Measurements from ENCODE around the gene CUEDC1.
"Not testable (repeated sequence)": the region's sequence is repeated elsewhere in the genome, so short reads cannot be mapped to it uniquely, and the experiment has no call there.

The CUEDC1 gene

DNA sequence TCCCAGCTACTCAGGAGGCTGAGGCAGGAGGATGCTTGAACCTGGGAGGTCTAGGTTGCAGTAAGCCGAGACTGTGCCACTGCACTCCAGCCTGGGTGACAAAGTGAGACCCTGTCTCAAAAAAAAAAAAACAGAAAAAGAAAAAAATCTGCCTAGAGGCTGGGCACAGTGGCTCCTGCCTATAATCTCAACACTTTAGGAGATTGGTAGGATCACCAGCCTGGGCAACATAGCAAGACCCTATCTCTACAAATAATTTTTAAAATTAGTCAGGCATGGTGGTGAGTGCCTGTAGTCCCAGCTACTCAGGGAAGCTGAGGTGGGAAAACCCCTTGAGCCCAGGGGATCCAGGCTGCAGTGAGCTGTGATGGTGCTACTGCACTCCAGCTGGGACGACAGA lies 17.7 kb downstream of the CUEDC1 start:
- DNase-seq = no peak

GRCh38 chr17:57935833-57936807 lies 19.1 kb downstream of the CUEDC1 start:
- DNase-seq = no peak

GRCh38 chr17:57931488-57932137 lies 23.6 kb downstream of the CUEDC1 start:
- DNase-seq = no peak

- DNase-seq = no peak
These were observed 25.0 kb downstream of the CUEDC1 start for GRCh38 chr17:57930239-57930638.

- DNase-seq = no peak
These were observed 25.8 kb downstream of the CUEDC1 start for GRCh38 chr17:57929386-57929785.

DNA sequence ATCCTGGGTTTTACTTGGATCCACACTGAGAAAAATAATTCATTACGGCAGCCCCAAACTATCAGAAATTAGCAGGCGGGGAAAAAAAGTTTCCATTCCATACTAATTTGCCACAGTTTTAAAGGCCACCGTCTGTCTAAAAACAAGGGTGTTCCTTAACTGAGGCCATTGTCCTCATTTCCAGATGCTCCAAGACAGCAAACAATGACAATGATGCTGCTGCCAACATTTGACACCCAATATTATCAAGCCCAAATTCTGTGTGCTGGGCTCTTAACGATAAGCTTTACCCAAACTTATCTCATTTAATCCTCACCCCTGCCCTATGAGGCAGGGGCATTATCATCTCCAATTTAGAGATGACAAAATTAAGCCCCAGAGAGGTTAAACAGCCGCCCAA lies 26.3 kb downstream of the CUEDC1 start:
- no peak for DNase-seq

- no peak for DNase-seq
These were observed 28.0 kb downstream of the CUEDC1 start for GRCh38 chr17:57927048-57927723.

- DNase-seq = no peak
These were observed 28.5 kb downstream of the CUEDC1 start for GRCh38 chr17:57926723-57927047.

DNA sequence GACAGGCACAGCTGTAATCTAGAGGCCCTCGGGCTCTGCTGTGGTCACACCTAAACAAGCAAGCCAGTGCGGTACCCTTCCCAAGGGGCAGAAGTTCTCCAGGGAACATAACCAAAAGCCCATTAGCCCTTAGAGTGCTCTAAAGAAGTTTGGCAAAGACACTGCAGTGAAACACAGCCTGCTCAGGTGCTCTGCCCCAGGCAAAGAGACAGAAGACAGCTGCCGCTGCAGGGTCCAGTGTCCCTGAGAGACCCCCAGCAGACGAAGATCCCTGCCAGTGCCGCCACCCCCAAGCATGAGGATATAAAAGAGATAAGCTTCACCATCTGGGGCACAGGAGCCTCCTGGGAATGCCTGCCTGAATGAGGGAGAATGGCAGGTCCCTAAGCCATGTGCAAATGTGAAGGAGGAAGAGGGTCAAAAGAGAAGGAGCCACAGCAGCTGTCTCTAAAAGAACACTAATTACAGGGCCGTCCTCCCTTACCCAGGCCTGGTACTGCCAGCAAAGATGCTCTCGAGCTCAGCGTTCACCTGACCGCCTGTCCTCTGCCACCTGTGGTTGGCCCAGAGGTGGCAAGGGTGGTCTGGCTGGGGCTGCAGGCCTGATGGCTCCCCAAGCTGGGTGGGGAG lies 29.7 kb downstream of the CUEDC1 start:
- DNase-seq = no peak

DNA sequence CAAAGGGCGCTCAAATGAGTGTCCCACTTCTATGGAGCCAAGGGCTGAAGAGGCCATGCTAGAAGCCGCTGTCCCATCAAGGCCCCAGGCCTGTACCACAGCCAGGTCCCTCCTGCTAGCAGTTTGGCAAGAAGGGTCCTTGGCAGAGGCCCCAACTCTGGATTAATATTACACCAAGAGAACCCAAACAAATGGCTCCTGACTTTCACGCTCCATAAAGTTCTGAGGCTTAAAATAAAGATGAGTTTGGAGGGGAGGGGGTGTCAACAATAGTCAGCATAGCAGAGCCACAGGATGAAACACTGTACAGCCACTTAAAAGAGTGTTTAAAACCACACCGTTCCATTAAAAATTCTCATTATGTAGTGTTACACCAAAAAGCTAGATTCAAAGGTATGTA lies 30.5 kb downstream of the CUEDC1 start:
- DNase-seq = no peak

DNA sequence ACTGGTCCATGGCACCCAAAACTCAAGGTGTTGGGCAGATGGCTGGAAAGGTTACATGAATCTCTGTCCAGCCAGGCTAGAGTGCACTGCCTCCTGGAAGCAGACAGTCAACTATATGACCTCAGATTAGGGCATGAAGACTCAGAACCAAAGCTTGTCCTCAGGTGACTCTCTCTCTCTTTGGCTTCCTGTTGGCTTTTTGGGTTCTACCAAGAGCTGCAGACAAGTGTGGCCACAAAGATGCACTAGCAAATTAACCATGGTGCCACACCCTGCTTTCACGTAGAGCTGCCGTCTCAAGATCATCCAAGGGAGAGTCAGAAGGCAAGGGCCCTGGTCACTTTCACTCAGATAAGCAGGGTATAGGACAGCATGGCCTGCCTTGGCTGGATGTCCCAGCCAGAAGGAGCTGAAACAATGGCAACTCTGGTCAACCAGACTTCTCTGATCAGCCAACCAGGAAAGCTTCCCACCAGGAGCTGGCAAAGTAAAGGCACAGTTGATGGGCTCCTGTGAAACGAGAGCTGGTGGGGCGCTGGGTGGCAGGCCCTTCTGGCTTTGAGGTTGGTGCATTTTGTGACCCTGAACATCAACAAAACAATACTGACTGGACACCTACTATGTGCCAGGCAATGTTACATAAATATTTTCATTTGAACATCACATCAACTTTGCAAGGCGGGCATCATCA lies 31.9 kb downstream of the CUEDC1 start:
- no peak for DNase-seq

GRCh38 chr17:57922745-57923144 lies 32.5 kb downstream of the CUEDC1 start:
- DNase-seq = not testable (repeated sequence)

DNA sequence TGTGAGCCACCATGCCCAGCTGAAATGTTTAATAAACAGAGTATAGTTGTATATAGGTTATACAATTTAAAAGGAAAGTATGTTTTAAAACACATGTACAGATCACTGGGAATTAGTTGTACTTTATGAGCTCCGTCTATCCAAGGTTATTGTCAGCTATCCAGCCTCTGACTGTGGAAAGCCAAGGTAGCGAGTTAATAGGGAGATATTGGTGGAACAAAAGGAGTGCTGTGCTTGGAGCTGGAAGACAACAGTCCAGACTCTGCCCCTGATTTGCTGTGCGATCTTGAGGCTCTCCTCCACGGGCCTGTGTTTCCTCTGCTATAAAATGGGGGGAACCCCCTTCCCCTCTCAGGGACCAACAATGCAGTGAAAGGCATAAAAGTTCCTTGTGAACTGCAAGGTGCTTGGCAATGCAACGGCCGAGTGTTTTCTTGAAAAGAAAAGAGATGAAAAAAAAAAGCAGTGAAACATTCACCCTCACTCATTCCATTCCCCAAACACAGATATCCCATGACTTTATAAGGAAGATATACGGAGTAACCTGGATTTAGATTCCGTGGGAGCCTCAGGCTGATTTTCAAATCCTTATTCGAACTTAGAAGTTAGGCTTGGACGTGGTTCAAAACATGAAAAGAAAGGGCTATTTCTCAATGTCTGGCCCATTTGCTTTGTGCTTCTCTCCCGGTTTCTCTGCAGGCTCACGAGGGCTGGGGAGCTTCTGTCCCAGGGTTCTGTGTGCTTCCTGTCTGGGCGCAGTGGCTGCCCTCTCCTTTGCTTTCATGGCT lies 34.1 kb downstream of the CUEDC1 start:
- DNase-seq = no peak

GRCh38 chr17:57919918-57920317 lies 35.3 kb downstream of the CUEDC1 start:
- DNase-seq = no peak

DNA sequence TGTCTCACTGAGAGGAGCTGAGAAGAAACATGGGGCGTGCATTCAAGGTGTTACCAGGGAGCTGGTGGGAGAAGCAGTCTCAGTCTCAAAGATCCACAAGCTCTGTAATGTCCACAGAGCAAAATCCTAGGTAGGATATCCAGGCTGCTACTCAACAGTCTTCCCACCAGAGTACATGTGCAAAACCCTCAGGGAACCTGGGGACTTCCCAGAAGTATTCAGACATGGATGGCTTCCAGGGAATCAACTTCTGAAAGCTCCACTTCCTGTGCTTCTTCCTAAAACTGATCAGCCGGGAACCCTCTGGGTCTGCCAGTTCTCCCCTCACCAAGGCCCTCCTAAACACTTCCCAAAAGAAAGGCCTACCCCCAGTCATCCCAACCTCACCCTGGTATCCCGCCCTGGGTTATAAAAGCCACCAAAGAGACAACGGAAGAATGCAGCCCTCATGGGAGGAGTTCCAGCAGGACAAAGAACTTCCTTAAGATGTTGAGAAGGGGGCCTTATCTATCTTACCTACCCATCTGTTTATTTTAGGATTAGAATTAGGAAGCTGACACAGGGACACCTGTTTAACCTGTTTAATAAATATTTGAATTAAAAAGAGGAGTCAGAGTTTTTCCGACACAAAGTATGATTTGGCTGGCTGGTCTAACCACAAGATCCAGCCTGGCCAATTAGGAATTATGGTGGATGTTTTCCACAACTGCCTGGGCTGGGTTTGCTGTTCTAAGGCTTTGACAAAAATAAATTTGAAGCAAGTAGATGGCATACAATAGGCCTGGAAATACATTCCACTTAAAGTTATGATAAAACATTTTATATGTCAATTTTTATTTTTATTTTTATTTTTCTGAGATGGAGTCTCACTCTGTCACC lies 37.0 kb downstream of the CUEDC1 start:
- DNase-seq = no peak

DNA sequence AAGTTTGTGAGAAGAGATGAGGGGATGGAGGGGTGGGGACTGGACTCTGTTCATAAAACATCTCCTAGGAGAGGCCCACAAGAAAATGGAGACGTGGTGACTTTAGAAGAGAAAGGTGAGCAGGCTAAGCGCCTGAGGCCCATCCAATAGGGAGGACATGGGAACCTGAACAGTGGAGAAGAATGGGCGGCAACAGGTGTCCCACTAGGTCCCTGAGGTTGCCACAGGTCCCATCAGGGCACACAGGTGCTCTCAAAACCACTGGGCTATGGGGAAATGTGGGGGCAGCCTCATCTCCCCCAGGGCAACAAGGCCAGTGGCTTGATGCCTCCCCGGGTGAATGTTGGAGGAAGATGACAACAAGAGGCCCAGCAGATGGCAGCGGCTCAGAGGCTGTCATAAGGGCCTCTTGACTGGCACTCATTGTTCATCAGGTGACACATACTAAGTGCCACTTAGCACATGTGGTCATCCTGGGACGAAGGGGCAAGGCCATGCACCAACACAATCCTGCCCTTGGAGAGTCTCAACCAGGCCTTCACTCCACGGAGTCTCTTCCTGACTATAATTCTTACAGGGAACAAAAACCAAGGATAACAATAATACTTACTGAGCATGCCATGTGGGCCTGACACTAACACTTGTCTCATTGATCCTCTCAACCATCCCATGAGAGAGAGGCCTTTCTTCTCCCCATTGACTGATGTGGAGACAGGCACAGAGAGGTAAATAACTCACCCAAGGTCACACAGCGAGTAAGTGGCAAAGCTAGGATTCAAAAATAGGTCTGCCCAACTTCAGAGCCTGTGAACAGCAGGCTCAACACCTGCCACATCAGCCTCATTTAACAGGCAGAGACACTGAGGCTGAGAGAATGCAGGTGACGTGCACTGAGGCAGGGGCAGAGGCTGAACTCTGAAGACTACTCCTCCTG lies 38.0 kb downstream of the CUEDC1 start:
- DNase-seq = no peak

DNA sequence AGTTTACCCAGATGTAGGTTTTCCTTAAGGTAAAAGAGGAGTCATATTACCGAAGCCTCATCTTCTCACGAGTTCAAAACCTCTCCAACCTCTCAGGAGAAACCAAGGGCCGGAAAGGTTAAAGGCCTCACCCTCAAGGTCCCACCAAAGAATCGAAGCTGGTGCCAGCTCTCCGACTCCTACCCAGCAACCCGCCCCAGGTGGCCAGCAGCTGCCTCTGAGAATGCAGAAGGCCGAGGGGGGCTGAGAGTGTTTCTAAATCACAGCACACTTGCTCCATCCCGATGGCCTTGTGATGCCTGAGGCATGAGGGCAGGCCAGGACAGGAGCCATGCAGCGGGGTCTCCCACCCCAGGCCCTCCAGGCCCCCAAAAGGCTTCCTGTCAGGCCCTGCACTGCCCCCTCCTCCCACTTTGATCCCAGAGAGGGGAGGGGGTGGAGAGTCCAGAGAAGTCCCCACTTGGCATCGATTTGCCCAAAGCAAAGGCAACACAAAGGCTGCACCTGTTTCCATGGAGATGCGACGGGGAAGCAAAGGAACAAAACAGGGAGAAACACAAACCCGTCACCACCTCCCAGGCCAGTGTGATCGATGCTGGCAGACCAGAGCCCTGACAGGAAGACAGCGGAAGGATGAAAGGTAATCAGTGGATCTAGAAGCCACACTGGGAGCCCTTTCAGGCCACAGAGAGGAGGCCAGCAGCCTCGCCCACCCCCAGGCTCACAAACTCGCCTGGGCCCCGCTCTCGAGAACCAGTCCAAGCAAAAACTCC lies 39.0 kb downstream of the CUEDC1 start:
- no peak for DNase-seq

- DNase-seq = no peak
These were observed 39.7 kb downstream of the CUEDC1 start for GRCh38 chr17:57915544-57915943.
